HG03342 (cell line): Measurements from ENCODE around the gene STAC3.

Experiments
- ATAC-seq: cut with Tn5 transposase; IDR thresholded peaks from one replicate; pipeline ENCODE4 v1.9.1; 2021; ENCODE audit warnings: mild to moderate bottlenecking, moderate library complexity; ENCODE audit not compliant: unreplicated experiment

Gene STAC3

DNA sequence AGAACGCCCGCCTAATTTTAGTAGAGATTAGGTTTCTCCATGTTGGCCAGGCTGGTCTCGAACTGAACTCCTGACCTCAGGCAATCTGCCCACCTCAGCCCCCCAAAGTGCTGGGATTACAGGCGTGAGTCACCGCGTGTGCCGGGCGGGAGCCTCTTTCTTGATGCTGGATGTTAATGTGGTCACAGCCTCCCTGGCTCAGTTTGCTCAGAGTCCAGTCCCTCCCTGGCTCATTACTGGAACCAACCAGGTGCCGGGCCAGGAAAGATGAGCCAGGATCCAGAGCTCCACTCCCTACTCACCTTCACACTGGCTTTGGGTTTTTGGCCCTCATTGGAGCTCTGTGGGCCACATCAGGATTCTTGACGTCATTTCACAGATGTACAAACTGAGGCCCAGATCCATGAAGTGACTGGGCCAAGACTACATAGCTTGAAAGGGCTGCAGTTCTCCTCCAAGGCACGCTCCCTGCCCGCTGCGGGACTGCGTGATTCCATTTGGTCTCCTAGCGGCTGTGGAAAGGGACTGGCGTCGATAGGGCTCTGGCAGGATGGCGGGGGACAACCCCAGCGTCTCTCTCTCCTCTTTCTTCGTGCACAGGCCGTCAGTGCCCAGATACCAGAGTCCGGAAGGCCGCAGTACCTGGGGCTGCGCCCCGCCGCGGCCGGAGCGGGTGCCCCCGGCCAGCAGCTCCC is 26.6 kb downstream of the STAC3 start:
- ATAC-seq, result no peak

DNA sequence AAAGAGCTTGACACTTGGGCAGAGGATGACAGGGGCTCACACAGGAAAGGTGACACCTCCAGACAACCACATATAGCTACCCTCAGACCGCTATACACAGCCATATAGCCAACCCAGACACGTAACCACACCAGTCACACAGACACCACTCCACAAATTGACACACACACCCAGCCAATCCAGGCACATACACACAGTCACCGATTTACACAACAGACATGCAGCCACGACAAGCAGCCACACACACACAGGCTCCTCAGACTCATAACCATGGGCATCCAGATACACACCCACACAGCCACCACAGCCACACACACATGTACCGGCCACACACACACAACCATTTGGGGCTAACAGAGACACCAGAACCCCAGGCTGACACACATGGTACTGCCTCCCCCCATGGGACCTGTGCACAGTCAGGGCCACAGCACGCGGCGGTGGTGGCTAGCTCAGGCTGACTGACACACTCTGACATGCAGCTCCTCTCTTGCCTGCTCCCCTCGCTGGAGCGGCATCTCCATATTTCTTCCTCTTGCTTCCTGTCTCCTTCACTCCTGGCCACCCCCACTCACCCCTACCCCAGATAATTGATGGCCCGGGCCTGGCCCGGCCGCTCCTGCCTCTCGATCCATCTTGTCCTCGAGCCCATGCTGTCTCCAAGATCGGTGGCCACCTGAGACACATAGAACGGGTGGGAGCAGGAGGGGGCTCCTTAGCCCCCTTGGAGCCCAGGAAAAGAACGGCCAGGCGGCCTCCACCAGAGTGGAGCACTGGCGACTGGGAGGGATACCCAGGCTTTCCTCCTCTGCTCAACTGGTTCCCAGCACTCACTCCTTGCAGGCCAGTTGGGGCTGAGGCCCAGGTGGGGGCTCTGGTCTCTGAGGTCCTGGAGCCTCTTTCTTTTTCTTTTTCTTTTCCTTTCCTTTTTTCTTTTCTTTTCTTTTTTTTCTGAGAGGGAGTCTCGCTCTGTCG is 27.5 kb downstream of the STAC3 start:
- no peak for ATAC-seq

DNA sequence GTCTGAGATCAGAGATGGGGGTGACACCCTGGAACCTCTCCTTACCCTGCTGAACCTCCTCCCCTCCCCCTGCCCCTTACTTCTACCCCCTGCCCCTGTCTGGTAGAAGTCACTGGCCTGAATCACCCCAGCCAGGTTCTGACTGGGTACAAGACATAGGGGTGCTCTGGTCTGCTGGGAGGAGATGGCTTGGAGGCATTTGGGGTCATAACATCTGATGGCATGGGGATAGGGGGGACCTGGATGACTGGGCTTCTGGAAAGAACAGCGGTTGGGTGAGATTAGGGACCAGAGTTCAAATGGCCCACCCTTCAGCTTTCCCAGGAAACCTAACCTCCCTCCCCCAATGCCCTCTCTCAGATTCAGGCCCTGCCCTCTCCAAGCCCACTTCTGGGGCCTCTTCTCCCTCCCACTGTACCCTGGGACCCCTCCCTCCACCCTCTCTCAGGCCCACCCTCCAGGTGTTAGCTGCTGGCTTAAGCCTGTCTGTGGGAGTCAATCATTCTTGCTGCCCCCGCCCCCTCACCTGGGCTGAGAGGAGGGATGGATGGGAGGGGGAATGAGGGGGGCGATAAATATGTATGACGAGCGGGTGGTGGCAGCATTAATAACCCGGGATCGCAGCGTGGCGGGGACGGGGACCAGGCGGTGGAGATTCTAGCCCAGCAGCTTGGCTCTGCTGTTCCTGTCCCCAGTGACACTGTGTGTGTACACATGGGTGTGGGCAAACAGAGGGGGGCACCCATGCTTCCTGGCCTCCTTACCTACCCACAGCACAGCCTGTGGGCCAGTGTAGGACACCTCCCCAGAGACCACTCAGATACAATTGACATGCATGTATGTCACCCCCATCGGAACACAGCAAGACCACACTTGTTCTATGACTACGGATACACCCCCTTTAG is 28.4 kb downstream of the STAC3 start:
- ATAC-seq, result no peak

DNA sequence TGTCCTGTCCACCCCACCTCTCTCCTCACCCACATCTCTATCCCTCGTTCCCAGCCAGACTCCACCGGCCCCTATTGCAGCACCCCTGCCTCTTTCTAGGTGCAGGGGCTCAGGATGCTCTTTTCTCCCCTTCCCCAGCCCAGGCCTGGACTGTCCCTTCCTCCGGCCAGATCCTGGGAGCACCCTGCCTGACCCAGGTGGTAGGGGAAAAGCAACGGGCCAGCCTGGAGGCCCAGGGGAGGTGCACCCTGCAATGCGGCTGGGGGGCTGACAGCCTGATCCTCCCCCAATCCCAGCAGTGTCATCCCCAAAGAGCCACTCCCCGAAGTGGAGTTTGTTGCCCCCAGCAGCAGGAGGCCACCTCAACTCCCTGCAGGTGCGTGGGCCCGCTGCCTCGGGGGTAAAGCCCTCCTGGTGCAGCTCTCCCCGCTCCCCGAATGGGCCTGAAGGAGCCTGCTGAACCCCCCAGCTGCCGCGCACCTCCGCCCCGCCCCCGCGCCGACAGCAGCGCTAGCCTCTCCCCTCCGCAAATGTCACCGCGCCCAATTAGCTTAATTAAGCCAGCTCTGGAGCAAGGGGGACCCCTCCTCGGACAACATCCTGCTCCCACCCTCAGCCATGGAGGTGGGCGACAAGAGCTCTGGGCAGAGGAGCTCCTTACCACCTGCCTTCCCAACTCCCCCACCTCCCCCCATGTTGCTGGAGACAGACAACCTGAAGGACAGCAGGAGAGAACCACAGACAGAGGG is 29.6 kb downstream of the STAC3 start:
- ATAC-seq, result no peak

DNA sequence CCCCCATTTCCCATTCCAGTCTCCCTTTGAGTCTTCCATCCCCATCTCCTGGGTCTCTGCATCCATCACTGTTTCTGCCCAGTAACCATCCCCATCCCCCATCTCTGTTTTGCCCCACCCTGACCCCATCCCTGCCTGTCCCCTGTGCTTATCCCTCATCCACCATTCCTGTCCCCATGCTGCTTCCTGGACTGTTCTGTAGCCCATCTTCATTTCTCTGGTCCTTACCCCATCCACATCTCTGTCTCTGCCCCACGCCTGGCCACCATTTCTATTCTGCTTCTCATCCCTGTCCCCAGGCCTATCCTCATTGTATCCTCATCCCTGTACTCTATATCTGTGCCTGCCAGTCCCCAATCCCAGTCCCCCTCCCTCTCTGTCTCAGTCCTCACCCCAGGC is 30.2 kb downstream of the STAC3 start:
- ATAC-seq, result no peak

DNA sequence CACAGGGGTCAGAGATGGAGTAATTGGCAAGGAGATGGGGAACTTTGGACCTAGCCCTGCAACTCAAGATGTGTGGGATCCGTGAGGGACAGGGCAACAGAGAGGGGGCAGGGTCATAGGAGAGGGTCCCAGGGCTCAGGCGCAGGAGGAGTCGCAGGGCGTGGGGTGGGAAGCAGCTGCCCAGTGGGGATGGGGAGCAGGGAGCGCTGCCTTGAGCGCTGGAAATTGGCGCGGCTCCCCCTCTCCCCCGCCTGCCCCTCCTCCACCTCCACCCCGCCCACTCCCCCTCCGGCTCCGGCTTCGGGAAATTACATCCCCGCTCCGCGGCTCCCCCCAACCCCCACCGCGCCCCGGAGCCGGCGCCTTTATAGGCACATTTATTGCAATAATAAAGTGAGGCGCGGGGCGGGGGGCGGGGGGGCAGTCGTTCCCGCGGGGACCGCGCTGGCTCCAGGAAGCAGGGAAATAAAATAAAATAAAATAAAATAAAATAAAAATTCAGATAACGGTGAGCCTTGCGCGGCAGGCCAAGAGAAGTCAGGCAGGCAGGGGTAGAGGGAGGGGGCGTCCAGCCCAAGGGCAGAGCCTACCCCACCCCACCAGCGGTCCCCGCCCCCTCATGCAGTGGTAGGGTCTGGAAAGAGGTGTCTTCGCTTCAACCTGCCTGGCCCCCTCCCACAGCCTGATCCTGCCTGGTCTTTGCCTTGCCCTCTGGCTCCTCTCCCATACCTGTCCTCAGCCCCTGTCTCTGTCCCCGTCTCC is 30.8 kb downstream of the STAC3 start:
- ATAC-seq, result no peak

DNA sequence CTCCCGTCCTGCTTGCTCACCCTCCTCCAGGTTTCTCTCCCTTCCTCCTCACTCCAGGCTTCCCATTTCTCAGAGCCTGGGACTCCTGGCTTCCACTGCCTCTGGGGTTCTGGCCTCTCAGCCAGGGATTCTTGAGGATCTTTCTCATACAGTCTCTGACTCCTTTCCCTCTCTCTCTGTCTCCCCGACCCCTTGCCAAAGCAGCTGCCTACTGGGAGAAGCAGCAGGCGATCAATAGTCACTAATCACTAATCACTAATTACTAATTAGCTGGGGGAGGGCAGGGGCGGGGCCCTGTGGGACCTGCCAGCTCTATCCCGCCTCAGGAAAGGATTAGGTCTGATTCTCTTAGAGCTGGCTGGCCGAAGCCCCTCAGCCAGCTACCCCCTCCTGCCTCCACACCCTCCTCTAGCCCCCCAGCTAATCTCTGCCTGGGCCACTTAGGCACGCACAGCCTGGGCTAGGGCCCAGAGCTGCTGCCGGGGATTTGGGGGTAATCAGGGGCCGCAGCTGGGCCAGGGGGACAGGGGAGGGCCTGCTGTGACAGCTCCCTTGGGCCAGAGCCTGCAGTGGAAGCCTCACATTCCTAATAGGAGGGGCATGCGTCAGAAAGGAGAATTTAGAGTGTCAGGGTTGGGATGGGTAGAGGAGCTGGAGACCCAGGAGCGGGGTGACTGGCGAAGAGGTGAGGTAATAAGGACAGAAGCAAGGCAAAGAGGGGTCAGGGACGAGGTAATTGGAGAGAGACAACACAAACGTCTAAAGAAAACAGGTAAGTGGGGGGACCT is 31.6 kb downstream of the STAC3 start:
- ATAC-seq, result no peak

DNA sequence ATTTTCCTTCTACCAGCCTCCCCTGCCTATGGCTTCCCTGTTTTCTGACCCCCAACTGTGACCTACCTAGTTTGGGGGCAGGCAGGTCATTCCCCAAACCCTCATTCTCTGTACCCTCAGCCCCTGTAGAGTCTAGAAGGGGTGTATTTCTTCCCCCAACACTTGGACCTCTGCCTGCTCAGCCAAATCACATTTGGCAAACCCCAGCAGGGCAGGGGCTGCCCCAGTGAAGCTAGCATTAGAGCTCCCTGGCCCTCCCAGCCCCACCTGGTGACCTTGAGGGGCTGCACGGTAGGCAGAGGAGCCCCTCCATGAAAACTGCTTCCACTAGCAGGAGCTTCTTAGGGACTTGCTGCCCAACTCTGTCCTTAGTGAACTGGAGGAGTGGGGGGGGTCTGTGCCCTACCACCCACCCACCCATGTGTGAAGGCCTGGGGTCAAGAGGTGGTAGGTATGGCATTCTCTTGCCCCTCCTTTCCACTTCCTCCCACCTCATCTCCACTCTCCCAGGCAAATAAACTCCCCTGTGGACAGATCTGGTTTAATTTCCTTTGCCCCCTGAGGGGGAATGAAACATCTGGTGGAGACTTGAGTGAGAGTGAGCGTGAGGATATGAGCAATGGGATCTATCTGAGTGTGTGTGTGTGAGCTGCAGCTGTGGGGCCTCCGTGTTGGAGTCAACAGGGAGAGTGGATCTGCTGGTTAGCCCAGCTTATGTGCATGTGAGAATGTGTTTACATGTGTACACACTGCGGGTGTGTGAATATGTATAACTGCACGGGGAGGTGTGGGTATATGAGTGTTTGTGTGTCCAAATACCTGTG is 32.7 kb downstream of the STAC3 start:
- ATAC-seq, result no peak

DNA sequence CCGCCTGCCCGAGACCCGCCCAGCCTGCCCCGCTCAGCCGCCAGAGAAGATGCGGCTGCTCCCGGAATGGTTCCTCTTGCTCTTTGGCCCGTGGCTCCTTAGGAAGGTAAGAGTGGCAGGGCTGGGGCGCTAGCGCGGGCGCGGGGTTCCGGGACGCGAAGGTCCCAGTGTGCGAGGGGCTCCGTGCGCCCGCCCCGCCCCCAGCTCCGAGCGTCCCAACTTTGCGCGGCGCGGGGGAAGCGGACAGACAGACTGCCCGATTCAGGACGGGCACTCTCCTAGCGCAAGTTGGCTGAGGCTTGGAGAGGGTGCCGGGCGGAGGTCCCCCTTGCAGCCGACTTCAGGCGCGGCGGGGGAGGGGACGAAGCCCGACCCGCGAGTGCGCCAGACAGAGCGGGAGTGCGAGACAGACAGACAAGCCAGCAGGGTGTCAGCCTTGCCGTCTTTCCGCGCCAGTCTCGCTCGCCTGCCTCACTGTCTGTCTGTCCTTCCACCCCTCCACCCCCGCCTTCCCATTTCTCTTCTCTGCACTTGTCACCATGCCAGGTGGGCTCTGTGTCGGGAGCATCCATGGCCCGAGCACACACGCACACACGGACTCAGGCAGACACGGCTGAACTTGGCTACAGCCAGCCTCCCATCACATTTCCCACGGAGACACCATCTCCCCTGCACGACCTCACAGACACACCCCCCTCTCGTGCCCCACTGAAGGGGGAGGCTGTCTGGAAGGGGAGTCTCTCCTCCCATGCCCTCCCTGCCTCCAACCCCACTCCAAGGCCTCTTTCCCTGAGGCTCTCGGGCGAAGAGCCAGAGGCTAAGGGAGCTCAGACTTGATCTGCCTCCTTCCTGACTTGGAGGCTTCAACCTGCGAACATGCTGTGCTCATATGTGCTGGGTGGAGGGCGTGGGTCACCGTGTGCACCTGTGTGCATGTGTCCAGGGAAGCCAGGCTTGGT is 33.8 kb downstream of the STAC3 start:
- ATAC-seq, result no peak

DNA sequence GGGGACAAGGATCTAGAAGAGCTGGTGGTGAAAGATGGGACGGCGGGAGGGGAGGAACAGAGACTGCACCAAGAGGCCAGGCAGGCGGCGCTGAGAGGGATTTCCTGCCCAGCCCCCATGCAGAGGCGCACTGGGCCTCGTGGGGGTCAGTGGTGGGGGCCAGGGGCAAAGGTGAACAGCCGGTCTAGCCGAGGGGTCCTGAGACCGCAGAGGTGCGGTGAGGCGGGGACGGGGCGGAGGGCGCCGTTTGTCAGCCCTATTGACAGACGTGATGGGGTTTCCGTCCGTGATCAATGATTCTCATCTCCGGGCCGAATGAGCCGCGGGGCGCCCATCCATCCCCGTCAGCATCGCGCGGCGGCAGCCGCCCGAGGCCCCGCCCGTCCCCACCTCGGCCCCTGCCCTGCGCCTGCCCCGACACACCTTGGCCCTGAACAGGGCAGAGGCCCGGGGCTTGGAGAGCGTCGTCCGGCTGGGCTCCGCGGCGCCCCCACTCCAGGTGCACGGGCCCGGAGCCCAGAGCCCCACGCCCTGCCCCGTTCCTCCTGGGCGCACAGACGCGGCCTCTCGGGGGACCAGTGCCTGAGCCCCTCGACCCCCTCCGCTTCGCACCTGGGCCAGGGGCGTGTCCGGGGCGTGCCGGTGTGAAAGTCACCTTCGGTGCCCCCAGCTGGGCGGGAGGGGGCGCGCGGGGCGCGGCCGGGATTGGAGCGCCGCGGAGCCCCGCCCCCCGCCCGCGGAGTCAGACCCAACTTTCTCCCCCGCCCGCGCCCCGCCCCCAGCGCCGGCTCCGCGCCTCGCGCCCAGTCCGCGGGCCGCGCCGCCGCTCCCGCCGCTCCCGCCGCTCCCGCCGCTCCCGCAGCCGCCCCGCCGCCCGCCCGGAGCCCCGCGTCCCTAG is 34.7 kb downstream of the STAC3 start, which contains the start of gene NXPH4:
TSS of gene NXPH4 (plus strand) at position 781 of the 898 bp plus-strand sequence. CDS start 176 bp downstream, outside the sequence.
- ATAC-seq, result no peak

DNA sequence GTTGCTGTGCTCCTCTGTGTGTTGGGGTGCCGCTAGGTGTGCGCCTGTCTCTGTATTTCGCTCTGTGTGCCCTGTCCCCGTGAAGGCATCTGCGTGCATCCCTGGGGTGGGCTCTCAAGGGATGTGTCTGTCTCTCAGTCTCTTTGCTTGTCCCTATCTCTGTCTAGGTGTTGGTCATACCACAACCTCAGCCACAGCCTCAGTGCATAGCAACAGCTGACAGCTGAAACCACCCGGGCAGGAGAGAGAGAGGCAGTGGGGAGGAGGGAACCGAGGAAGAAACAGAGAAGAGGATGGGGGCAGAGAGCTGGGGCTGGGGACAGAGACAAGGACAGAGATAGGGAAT is 35.3 kb downstream of the STAC3 start:
- ATAC-seq, result peak; percentile 40

DNA sequence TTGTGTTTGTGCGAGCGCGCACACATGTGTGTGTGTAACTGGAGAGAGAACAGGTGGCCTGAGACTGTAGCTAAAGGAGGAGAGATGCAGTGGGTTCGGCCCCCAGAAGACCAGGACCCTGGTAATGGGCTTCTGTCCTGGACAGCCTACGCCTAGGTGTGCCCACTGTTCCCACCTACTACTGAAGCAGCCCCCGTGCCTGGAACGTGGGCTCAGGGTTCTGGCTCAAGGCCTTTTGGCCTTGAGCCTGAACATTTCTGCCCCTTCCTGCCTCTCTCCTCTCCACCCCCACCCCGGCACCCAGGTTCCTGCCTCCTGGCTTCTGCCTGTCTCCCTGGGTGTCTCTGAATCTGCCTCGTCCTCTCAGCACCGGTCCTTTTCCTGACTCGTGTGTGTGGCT is 35.9 kb downstream of the STAC3 start:
- no peak for ATAC-seq

DNA sequence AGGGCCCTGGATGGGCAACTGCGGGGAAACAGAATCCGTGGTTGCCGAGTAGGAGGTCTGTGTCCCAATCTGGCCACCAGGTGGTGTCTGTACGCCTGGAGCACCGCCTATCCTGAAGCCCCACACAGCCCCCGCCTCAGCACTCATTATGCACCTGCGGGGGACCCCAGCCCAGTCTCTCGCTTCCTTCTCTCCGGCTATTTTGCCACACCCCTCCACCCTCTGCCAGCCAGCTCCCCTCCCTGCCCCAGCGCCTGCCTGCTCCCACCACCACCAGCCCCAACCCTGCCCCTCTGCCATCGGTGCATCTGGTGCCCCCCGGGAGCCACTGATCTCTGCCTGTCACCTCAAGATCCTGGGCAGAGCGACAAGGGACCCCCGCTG is 36.6 kb downstream of the STAC3 start:
- ATAC-seq, result peak; percentile 47

DNA sequence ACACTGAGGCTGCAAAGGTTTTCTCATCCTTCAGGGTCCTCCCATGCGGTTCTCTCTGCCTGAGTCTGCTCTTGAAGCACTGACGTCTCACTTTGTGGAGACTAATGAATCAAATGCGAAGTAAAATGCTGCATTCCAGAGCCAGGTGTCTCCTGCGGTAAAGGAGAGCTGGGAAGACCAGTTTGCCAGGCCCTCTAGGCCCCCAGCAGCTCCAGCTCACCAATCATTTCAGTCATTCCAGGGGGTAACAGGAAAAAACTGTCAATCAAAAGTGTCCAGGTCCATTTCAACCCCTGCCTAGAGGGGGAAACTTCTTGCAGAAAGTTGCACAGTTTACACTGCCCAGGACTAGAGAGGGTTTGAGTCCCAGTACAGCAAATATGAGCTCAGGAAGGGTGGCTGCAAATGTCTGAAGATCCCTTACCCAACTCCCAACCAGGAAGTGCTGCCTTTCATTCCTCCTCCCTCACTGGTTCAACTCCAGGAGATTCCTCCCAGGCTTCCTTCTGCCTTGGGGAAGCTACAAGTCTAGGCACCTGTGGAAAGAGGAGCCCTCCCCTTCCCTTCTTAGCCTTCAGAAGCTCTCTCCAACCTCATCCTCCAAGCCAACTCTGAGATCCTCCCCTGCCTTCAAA is 37.1 kb downstream of the STAC3 start:
- no peak for ATAC-seq

DNA sequence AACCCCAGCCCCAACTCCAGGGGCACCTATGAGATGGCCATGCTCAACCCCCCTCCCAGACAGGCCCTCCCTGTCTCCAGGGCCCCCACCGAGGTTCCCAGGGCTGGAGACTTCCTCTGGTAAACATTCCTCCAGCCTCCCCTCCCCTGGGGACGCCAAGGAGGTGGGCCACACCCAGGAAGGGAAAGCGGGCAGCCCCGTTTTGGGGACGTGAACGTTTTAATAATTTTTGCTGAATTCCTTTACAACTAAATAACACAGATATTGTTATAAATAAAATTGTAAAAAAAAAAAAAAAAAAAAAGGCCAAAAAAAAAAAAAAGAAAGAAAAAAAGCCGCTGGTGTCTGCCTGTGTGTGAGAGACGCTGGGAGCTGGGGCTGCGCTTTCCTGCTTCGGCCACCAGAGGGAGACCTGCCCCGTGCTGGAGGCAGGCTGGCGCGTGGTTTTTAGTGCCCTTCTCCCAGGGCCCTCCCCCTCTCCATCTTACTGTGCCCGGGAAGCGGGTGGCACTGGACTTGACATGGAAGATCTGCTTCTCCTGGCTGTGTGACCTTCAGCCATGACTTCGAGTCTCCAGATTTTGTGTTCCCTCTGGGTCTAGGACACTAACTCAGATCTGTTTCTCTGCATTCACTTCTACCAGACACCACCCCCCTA is 37.8 kb downstream of the STAC3 start:
- peak; percentile 57 for ATAC-seq
